Measurements from ENCODE around the gene ATOSA. TPM values are rescaled to one million over a fixed set of nuclear protein-coding genes. Genes with fewer than 3 reads are reported as not detected.

Gene ATOSA
- total RNA-seq, 1 experiment from 2014 or later: 21.8 TPM

GRCh38 chr15:52635908-52636307, 43.3 kb downstream of the ATOSA start:
- intact Hi-C loops (cut with micrococcal nuclease; ENCODE audit: unreplicated experiment): no loop called here
- no peaks in the 10 kb centered on the region for H3K27me3 Mint-ChIP-seq (ENCODE audit: unreplicated experiment)
- CTCF ChIA-PET: no interaction called here
- no peak for DNase-seq
- H3K4me3 Mint-ChIP-seq (ENCODE audit: low read depth, unreplicated experiment): no peak overlapping the region
- no peaks in the 10 kb centered on the region for H3K36me3 Mint-ChIP-seq (ENCODE audit: insufficient read depth, unreplicated experiment)
- H3K4me1 Mint-ChIP-seq (ENCODE audit: low read depth, unreplicated experiment): no peaks in the 10 kb centered on the region
- H3K9me3 Mint-ChIP-seq (ENCODE audit: low read depth, unreplicated experiment): no peaks in the 10 kb centered on the region
- no peak for TF ChIP-seq CTCF (IDR thresholded peaks at IDR 0.05; ENCODE audit: unreplicated experiment)
- BruUV-seq (replicated peaks): no TSS peak
- H3K27ac Mint-ChIP-seq (ENCODE audit: unreplicated experiment): no peak overlapping the region

Other genes starting within 250 kb of the ATOSA start
- gene MYO5A, start 150.5 kb downstream of the ATOSA start, total RNA-seq (2022): 5.1 and 6.1 TPM in 2 replicates
- 145 and 155 TPM in 2 replicates for gene ARPP19, start 110.4 kb downstream of the ATOSA start, total RNA-seq (2022)
- 0.91 and 1.1 TPM in 2 replicates for gene ONECUT1, start 110.9 kb upstream of the ATOSA start, total RNA-seq (2022)